Suprapubic skin (tissue), 4 donors: Measurements from ENCODE around the gene NTM.

ENCODE experiments used
- POLR2A ChIP-seq, 2 donors: fragments of 450-650 bp; IDR thresholded peaks; one replicate each; pipeline ENCODE4 v1.6.1; 2017; ENCODE audit warnings: antibody characterized with exemption in 2 of 2, mild to moderate bottlenecking in 2 of 2, moderate library complexity in 2 of 2
- POLR2AphosphoS5 ChIP-seq, 3 donors: sonication (generic); formaldehyde crosslinking; IDR thresholded peaks; one replicate each; pipeline ENCODE4 v1.6.1; 2017; ENCODE audit warnings: antibody characterized with exemption in 3 of 3
- TF ChIP-seq, protein P1 (sequence below), 2 donors: fragments of 200-600 bp in 1 of 2; fragments of 450-650 bp in 1 of 2; sonication (generic) in 1 of 2; IDR thresholded peaks; one replicate each; pipeline ENCODE4 v1.5.1; 2016 to 2019; ENCODE audit warnings: antibody characterized with exemption in 2 of 2, mild to moderate bottlenecking in 1 of 2, moderate library complexity in 1 of 2

DNA sequence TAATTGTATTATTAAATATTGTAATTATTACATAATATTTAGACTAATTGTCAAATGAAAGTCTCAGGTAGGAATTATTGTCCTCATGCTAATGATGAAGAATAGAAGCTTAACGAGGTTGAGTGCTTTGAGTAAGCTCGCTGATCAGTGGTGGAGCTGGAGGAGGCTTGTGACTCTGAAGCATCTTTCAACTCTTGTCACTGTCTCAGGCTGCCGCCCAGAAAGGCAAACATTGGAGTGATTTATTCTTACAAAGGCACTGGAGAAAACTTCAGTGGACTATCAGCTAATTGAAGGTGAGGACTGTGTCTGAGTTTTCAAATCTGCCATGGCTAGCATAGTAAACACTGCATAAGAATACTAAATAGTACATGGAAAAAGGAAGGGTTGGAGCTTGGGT, 595.1 kb downstream of the NTM start:
- TF ChIP-seq, protein P1, sequence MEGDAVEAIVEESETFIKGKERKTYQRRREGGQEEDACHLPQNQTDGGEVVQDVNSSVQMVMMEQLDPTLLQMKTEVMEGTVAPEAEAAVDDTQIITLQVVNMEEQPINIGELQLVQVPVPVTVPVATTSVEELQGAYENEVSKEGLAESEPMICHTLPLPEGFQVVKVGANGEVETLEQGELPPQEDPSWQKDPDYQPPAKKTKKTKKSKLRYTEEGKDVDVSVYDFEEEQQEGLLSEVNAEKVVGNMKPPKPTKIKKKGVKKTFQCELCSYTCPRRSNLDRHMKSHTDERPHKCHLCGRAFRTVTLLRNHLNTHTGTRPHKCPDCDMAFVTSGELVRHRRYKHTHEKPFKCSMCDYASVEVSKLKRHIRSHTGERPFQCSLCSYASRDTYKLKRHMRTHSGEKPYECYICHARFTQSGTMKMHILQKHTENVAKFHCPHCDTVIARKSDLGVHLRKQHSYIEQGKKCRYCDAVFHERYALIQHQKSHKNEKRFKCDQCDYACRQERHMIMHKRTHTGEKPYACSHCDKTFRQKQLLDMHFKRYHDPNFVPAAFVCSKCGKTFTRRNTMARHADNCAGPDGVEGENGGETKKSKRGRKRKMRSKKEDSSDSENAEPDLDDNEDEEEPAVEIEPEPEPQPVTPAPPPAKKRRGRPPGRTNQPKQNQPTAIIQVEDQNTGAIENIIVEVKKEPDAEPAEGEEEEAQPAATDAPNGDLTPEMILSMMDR (IDR thresholded peaks at IDR 0.05) = no peak
- TF ChIP-seq POLR2A (IDR thresholded peaks at IDR 0.05) = no peak
- no peak for TF ChIP-seq POLR2AphosphoS5 (IDR thresholded peaks at IDR 0.05)
